ENCODE data around the gene TSPAN1. TPM values are rescaled to one million over a fixed set of nuclear protein-coding genes. Genes with fewer than 3 reads are reported as not detected.

The TSPAN1 gene
- total and polyA plus RNA-seq, 2 of the 13 experiments (the other 11 are each of a cell fraction or from before 2014, with no cell fraction given): 1.7 to 2.9 TPM

GRCh38 chr1:46168477-46168876, 6.4 kb upstream of the TSPAN1 start:
- DNase-seq (ENCODE audit: low spot score): no peak
- H2AFZ ChIP-seq (ENCODE audit: low read length): no peak overlapping the region
- H3K9ac ChIP-seq (ENCODE audit: insufficient read depth, low read depth, low read length): no peak overlapping the region
- H3K9me3 ChIP-seq (ENCODE audit: low read length): no peaks in the 10 kb centered on the region
- ATAC-seq: no peak
- 17% methylated on average over 1 of the region's 1 CpG for WGBS (ENCODE audit: low lambda C conversion rate)
- H4K20me1 ChIP-seq (ENCODE audit: insufficient read depth, low read length): no peaks in the 10 kb centered on the region
- H3K36me3 ChIP-seq (replicated peaks in 1 of 2; ENCODE audit: control insufficient read depth in 1 of 2, insufficient read depth in 2 of 2, low read length in 2 of 2): no peaks in the 10 kb centered on the region
- ChIA-PET CTCF (ENCODE audit: low intra/inter-chr PET ratio, low total read pairs) (no interaction called here), POLR2A (no interaction called here)
- peaks cover 2% of the 10 kb centered on the region for H3K4me1 ChIP-seq (ENCODE audit: insufficient read depth, low read length)
- BruUV-seq (replicated peaks): no TSS peak
- no peak for FAIRE-seq
- H3K27ac ChIP-seq (ENCODE audit: extremely low read length, insufficient read depth, low read length): no peak overlapping the region
- H3K79me2 ChIP-seq (ENCODE audit: insufficient read depth, low read length): no peaks in the 10 kb centered on the region
- no peak overlapping the region for H3K4me2 ChIP-seq (ENCODE audit: low read depth, low read length)
- TF ChIP-seq ZNF747 (CRISPR knock-in tag; IDR thresholded peaks at IDR 0.05; ENCODE audit: borderline replicate concordance) (no peak), CEBPB (IDR thresholded peaks at IDR 0.05; ENCODE audit: borderline replicate concordance, low read depth, low read length) (peak; percentile 42; the same call in 1 of the 2 replicates)
- in situ Hi-C loops (cut with HindIII; ENCODE audit: extremely low pct_ligation_motif_present, low pct_unique_long_range_greater_than_20kb) (no loop called here), intact Hi-C loops (cut with micrococcal nuclease; ENCODE audit: unreplicated experiment) (no loop called here)
- peaks cover 0 to 16% of the 10 kb centered on the region in 2 experiments; a peak in 3 of 5 replicates for H3K27me3 ChIP-seq (ENCODE audit: control insufficient read depth in 1 of 2, insufficient read depth in 2 of 2, low read length in 2 of 2)
- no peak overlapping the region for H3K4me3 ChIP-seq (replicated peaks in 1 of 3; ENCODE audit: insufficient read depth in 1 of 3, low read depth in 2 of 3, low read length in 3 of 3)

- no peak for FAIRE-seq
- Histone ChIP-seq H3K79me2 (ENCODE audit: insufficient read depth, low read length) (no peaks in the 10 kb centered on the region), H3K4me1 (ENCODE audit: insufficient read depth, low read length) (peaks cover 17% of the 10 kb centered on the region), H3K4me2 (ENCODE audit: low read depth, low read length) (no peak overlapping the region), H3K4me3 (replicated peaks in 1 of 3; ENCODE audit: insufficient read depth in 1 of 3, low read depth in 2 of 3, low read length in 3 of 3) (no peak overlapping the region), H3K36me3 (replicated peaks in 1 of 2; ENCODE audit: control insufficient read depth in 1 of 2, insufficient read depth in 2 of 2, low read length in 2 of 2) (no peaks in the 10 kb centered on the region), H3K9me3 (ENCODE audit: low read length) (no peaks in the 10 kb centered on the region), H2AFZ (ENCODE audit: low read length) (no peak overlapping the region), H3K9ac (ENCODE audit: insufficient read depth, low read depth, low read length) (no peak overlapping the region), H3K27me3 (ENCODE audit: control insufficient read depth in 1 of 2, insufficient read depth in 2 of 2, low read length in 2 of 2) (peaks cover 0 to 7% of the 10 kb centered on the region in 2 experiments; a peak in 2 of 5 replicates), H4K20me1 (ENCODE audit: insufficient read depth, low read length) (no peaks in the 10 kb centered on the region), H3K27ac (ENCODE audit: extremely low read length, insufficient read depth, low read length) (no peak overlapping the region)
- no peak for DNase-seq (ENCODE audit: low spot score)
- WGBS (ENCODE audit: low lambda C conversion rate): 56% methylated on average over 3 of the region's 3 CpGs
- ATAC-seq: no peak
- CTCF ChIA-PET (ENCODE audit: low intra/inter-chr PET ratio, low total read pairs): no interaction called here
- BruUV-seq (replicated peaks): no TSS peak
- POLR2A ChIA-PET: interaction anchor here (1.3 kb wide), 1 partner anchor 13 kb away, joined by 3 read pairs; no protein-coding TSS in a partner anchor
- in situ Hi-C loops (cut with HindIII; ENCODE audit: extremely low pct_ligation_motif_present, low pct_unique_long_range_greater_than_20kb): no loop called here
- TF ChIP-seq MAFK (conservative IDR thresholded peaks at IDR 0.05 in 1 of 2, IDR thresholded peaks at IDR 0.05 in 1 of 2; ENCODE audit: low read length in 2 of 2) (peak; percentile 60 to 69), MAFF (IDR thresholded peaks at IDR 0.05; ENCODE audit: low read depth, low read length) (peak; percentile 38; the same call in 1 of the 2 replicates), ARID2 (CRISPR knock-in tag; IDR thresholded peaks at IDR 0.05; ENCODE audit: borderline replicate concordance) (no peak)
- intact Hi-C loops (cut with micrococcal nuclease; ENCODE audit: unreplicated experiment): no loop called here
These were observed 5.0 kb upstream of the TSPAN1 start for GRCh38 chr1:46169811-46170454.

Data from HepG2 (cell line).